HG03558 (cell line): Measurements from ENCODE around the gene TUSC2.

ENCODE experiments used
- ATAC-seq: cut with Tn5 transposase; IDR thresholded peaks from one replicate; pipeline ENCODE4 v1.9.1; 2021; ENCODE audit warnings: moderate number of reproducible peaks; ENCODE audit not compliant: unreplicated experiment; ENCODE audit errors: extremely low read depth

TUSC2 gene

GRCh38 chr3:50278123-50278879 is 49.7 kb downstream of the TUSC2 start:
- ATAC-seq = no peak

- ATAC-seq = no peak
These were observed 51.3 kb downstream of the TUSC2 start for GRCh38 chr3:50276762-50277101.

GRCh38 chr3:50275996-50276761 is 51.8 kb downstream of the TUSC2 start:
- no peak for ATAC-seq

GRCh38 chr3:50275141-50275995 is 52.7 kb downstream of the TUSC2 start:
- no peak for ATAC-seq
